ENCODE results near the gene MT1M.

The MT1M gene

DNA sequence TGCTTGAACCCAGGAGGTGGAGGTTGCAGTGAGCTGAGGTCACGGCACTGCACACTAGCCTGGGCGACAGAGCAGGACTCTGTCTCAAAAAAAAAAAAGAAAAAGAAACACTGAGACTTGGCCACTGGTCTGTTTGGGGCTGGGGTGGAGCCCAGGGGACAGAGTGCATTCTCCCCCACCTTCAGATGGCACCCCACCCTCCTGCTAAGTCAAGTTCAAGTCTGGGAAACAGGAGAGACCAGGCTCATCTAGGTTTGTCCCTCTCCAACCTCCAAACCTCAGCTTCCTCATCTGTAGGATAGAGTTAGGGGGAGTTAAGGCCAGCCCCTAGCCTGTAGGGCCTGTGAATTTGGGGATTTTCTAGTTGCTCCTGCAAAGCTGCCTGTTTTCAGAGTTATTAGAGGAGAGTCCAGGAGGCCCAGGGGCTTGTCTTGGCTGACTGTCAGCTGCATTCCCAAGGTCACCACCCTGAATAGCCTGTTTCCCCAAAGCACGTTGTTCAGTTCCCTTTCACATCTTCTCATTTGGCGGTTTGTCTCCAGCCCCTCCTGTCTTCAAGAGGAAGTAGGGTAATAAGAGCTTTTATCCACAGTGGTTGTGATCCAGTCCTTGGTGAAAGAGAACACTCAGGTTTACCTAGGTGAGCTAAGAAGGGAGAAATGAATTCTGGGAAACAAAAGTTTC lies 40.9 kb upstream of the MT1M start:
- DNase-seq (ENCODE audit: low read depth), result no peak
- TF ChIP-seq CTCF (conservative IDR thresholded peaks at IDR 0.05; ENCODE audit: low read length), result no peak

GRCh38 chr16:56593573-56594291 lies 38.7 kb upstream of the MT1M start:
- no peak overlapping the region for H3K4me3 ChIP-seq (ENCODE audit: low read length)
- DNase-seq (ENCODE audit: low read depth), result no peak
- TF ChIP-seq CTCF (conservative IDR thresholded peaks at IDR 0.05; ENCODE audit: low read length), result no peak

More for the DNA sequence above, 40.9 kb upstream of the MT1M start:
- H3K4me3 ChIP-seq (ENCODE audit: low read length), result no peak overlapping the region

- no peak for TF ChIP-seq CTCF (conservative IDR thresholded peaks at IDR 0.05; ENCODE audit: low read length)
- DNase-seq (ENCODE audit: low read depth), result no peak
- no peak overlapping the region for H3K4me3 ChIP-seq (ENCODE audit: low read length)
Measured at GRCh38 chr16:56594292-56594619, 38.2 kb upstream of the MT1M start.

- TF ChIP-seq CTCF (conservative IDR thresholded peaks at IDR 0.05; ENCODE audit: low read length), result peak; percentile 82
- DNase-seq (ENCODE audit: low read depth), result peak; percentile 60
- no peak overlapping the region for H3K4me3 ChIP-seq (ENCODE audit: low read length)
Measured at GRCh38 chr16:56600398-56600999, 32.0 kb upstream of the MT1M start.

DNA sequence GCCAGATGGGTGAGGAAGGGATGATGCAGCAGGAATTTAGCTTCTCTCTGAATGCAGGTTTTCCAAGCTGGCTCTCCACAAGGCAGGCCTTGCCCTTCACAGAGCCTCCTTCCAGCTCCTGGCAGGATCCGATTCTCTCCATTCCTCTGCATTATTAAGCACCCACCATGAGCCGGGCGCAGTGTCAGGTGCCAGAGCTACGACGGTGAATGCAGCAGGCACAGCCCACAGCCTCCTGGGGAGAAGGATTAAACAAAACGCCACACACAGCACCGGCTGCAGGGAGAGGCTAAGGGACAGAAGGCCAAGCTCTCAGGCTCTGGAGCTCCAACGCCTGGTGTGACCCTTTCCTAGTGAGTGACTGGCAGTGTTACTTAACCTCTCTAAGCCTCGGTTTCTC lies 31.1 kb upstream of the MT1M start:
- DNase-seq (ENCODE audit: low read depth), result no peak

DNA sequence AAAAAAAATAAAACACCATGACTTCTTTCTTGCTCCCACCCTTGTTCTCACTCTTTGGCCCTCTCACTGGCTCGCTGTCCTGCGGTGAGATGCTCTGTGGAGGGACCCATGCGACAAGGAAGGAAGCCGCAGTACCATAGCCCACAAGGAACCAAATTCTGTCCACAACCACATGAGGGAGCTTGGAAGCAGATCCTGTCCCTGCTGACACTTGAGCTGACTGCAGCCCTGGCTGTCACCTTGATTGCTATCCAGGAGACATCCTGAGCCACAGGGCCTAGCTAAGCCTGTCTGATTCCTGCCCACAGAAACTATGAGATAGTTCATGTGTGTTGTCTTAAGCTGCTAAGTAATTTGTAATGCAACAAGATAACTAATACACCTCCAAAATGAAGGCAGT lies 28.9 kb upstream of the MT1M start:
- TF ChIP-seq CTCF (conservative IDR thresholded peaks at IDR 0.05; ENCODE audit: low read length), result peak; percentile 50
- no peak overlapping the region for H3K4me3 ChIP-seq (ENCODE audit: low read length)
- DNase-seq (ENCODE audit: low read depth), result peak; percentile 38

More for the DNA sequence above, 31.1 kb upstream of the MT1M start:
- TF ChIP-seq CTCF (conservative IDR thresholded peaks at IDR 0.05; ENCODE audit: low read length), result no peak
- no peak overlapping the region for H3K4me3 ChIP-seq (ENCODE audit: low read length)

GRCh38 chr16:56604966-56605365 lies 27.5 kb upstream of the MT1M start:
- TF ChIP-seq CTCF (conservative IDR thresholded peaks at IDR 0.05; ENCODE audit: low read length), result no peak
- no peak overlapping the region for H3K4me3 ChIP-seq (ENCODE audit: low read length)
- no peak for DNase-seq (ENCODE audit: low read depth)

Data from AG10803 (cell line).